Panc1 (cell line): ENCODE results near the gene HYAL2.

Source experiments
- CTCF ChIP-seq: fragments of 450-650 bp; IDR thresholded peaks from 2 replicates; pipeline ENCODE4 v1.5.1; 2017; ENCODE audit warnings: mild to moderate bottlenecking
- POLR2AphosphoS5 ChIP-seq: IDR thresholded peaks from 2 replicates; pipeline ENCODE4 v1.6.1; 2012; ENCODE audit warnings: mild to moderate bottlenecking, low read depth, low read length, moderate library complexity

- TF ChIP-seq CTCF = no peak
- no peak for TF ChIP-seq POLR2AphosphoS5
Observed at GRCh38 chr3:50269977-50270413, 52.5 kb downstream of the HYAL2 start.
